GM19240 (cell line): Measurements from ENCODE around the gene CAMSAP1.
"Not testable (repeated sequence)": the region's sequence is repeated elsewhere in the genome, so short reads cannot be mapped to it uniquely, and the experiment has no call there.

Experiments used
- DNase-seq: peaks from one replicate; pipeline ENCODE4 v3.0.0; 2011; ENCODE audit warnings: low spot score; ENCODE audit not compliant: insufficient read length

CAMSAP1 gene

GRCh38 chr9:135898634-135899407 lies 8.5 kb downstream of the CAMSAP1 start:
- no peak for DNase-seq

- DNase-seq: no peak
Measured at GRCh38 chr9:135896626-135897025, 10.7 kb downstream of the CAMSAP1 start.

- no peak for DNase-seq
Measured at GRCh38 chr9:135896205-135896604, 11.1 kb downstream of the CAMSAP1 start.

- DNase-seq: no peak
Measured at GRCh38 chr9:135895202-135895848, 12.0 kb downstream of the CAMSAP1 start.

GRCh38 chr9:135893104-135893503 lies 14.2 kb downstream of the CAMSAP1 start:
- no peak for DNase-seq

- DNase-seq: not testable (repeated sequence)
Measured at GRCh38 chr9:135892327-135892726, 15.0 kb downstream of the CAMSAP1 start.

- no peak for DNase-seq
Measured at GRCh38 chr9:135891027-135891631, 16.2 kb downstream of the CAMSAP1 start.

- DNase-seq: no peak
Measured at GRCh38 chr9:135890190-135891026, 16.9 kb downstream of the CAMSAP1 start.

GRCh38 chr9:135889564-135890189 lies 17.7 kb downstream of the CAMSAP1 start:
- no peak for DNase-seq

GRCh38 chr9:135888766-135889394 lies 18.5 kb downstream of the CAMSAP1 start:
- DNase-seq: no peak

GRCh38 chr9:135888126-135888765 lies 19.1 kb downstream of the CAMSAP1 start:
- DNase-seq: no peak

- peak; percentile 11 for DNase-seq
Measured at GRCh38 chr9:135887585-135888050, 19.7 kb downstream of the CAMSAP1 start.

GRCh38 chr9:135887021-135887507 lies 20.3 kb downstream of the CAMSAP1 start:
- no peak for DNase-seq

- no peak for DNase-seq
Measured at GRCh38 chr9:135886147-135886981, 21.0 kb downstream of the CAMSAP1 start.

- no peak for DNase-seq
Measured at GRCh38 chr9:135885100-135885853, 22.1 kb downstream of the CAMSAP1 start.

GRCh38 chr9:135884328-135885035 lies 22.9 kb downstream of the CAMSAP1 start:
- DNase-seq: no peak

- no peak for DNase-seq
Measured at GRCh38 chr9:135883410-135884089, 23.8 kb downstream of the CAMSAP1 start.
